ENCODE data around the gene ARHGEF12. TPM values are rescaled to one million over a fixed set of nuclear protein-coding genes. Genes with fewer than 3 reads are reported as not detected.

The ARHGEF12 gene
- total RNA-seq, 2 experiments from 2014 or later: 8.1 to 9.2 TPM

DNA sequence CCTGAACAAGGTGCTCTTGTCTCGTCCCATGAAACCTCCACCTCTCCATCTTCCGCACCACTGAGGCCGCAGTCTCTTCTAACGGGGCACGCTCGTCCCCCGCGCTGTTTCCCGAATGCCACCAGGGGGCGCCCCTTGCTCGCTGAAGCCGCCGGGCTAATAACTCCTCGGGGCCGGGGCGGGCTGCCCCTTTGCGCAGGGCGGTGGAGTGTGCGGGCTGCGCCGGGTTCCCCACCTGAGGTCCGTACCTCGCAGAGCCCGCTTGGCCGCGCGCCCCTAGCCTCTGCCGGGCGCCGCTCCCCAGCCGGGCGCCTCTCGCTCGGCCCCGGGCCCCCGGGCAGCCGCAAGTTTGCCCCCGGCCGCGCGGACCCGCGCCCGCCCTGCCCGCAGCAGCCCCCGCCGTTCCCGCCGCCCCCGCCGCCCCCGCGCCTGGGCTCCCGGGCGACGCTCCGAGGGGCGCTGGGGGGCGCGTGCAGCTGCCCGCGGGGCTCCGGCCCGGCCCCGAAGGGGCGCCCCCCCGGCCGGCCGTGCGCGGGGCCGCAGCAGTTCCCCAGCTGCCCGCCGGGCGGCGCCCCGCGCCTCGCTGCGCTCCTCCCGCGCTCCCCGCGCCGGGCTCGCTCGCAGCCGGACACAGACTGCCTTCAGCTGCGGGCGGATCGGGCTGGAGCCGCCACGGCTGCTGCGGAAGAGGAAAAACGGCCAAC lies 175.1 kb downstream of the ARHGEF12 start, which contains the start of gene GRIK4:
TSS of gene GRIK4 (plus strand) at position 633 of the 704 bp plus-strand sequence. CDS start 148,571 bp downstream, outside the sequence.
- Mint-ChIP-seq H3K36me3 (ENCODE audit: low read depth) (no peaks in the 10 kb centered on the region), H3K27me3 (peaks cover 47% of the 10 kb centered on the region), H3K27ac (no peak within 1 kb of the TSS), H3K4me1 (peaks cover 1% of the 10 kb centered on the region), H3K9me3 (no peaks in the 10 kb centered on the region), H3K4me3 (no peak within 1 kb of the TSS)
- ChIA-PET CTCF (interaction anchor here (0.5 to 2.4 kb wide), 3 partner anchors 30 to 174 kb away, joined by 3 to 11 read pairs (median 4); no protein-coding TSS in a partner anchor), POLR2A (no interaction called here)
- peak; percentile 73 for DNase-seq

GRCh38 chr11:120511820-120512738 lies 175.9 kb downstream of the ARHGEF12 start:
- Mint-ChIP-seq H3K9me3 (no peaks in the 10 kb centered on the region), H3K4me1 (peaks cover 1% of the 10 kb centered on the region), H3K27ac (no peak overlapping the region), H3K4me3 (no peak overlapping the region), H3K27me3 (peaks cover 52% of the 10 kb centered on the region), H3K36me3 (ENCODE audit: low read depth) (no peaks in the 10 kb centered on the region)
- ChIA-PET POLR2A (no interaction called here), CTCF (interaction anchor here (0.5 to 2.4 kb wide), 3 partner anchors 30 to 174 kb away, joined by 3 to 11 read pairs (median 4); no protein-coding TSS in a partner anchor)
- DNase-seq: no peak

- Mint-ChIP-seq H3K4me3 (no peak overlapping the region), H3K27ac (no peak overlapping the region), H3K9me3 (no peaks in the 10 kb centered on the region), H3K36me3 (ENCODE audit: low read depth) (no peaks in the 10 kb centered on the region), H3K27me3 (peaks cover 54% of the 10 kb centered on the region), H3K4me1 (peaks cover 1% of the 10 kb centered on the region)
- no peak for DNase-seq
- ChIA-PET CTCF (no interaction called here), POLR2A (no interaction called here)
Observed at GRCh38 chr11:120512739-120513435, 176.7 kb downstream of the ARHGEF12 start.

- Mint-ChIP-seq H3K27me3 (peaks cover 52% of the 10 kb centered on the region), H3K4me3 (no peak overlapping the region), H3K9me3 (no peaks in the 10 kb centered on the region), H3K36me3 (ENCODE audit: low read depth) (no peaks in the 10 kb centered on the region), H3K27ac (no peak overlapping the region), H3K4me1 (peaks cover 1% of the 10 kb centered on the region)
- ChIA-PET CTCF (no interaction called here), POLR2A (no interaction called here)
- DNase-seq: no peak
Observed at GRCh38 chr11:120513436-120514315, 177.5 kb downstream of the ARHGEF12 start.

DNA sequence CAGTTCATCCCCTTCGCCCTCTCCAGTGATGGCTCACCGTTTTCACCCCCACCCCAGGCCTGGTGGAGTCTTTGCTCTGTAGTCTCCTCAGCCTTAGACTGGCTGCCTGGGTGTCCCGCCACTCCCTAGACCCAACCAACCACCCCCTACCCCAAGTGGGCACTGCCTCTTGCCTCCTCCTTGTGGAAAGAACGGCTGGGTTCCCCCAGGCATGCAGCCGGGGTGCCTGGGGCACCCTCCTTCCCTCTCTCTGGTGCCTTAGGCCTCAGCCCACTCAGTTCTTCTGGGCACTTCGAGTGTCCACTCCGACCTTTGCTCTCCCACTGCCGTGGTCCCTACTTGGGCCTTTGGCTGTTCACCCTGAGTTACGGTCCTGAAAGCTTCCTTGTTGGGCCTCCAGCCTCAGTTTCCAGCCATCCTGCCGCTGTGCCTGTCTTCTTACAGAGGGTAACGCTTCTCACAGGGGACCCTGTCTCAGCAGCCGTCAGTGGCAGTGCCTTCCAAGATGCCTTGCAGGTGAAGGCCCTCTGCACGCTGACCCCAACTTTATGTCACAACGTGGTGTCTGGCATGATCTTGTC lies 178.4 kb downstream of the ARHGEF12 start:
- no peak for DNase-seq
- H3K27ac Mint-ChIP-seq: no peak overlapping the region
- H3K36me3 Mint-ChIP-seq (ENCODE audit: low read depth): no peaks in the 10 kb centered on the region
- H3K4me3 Mint-ChIP-seq: no peak overlapping the region
- ChIA-PET CTCF (no interaction called here), POLR2A (no interaction called here)
- H3K27me3 Mint-ChIP-seq: peaks cover 48% of the 10 kb centered on the region
- H3K9me3 Mint-ChIP-seq: no peaks in the 10 kb centered on the region
- H3K4me1 Mint-ChIP-seq: peaks cover 1% of the 10 kb centered on the region

DNA sequence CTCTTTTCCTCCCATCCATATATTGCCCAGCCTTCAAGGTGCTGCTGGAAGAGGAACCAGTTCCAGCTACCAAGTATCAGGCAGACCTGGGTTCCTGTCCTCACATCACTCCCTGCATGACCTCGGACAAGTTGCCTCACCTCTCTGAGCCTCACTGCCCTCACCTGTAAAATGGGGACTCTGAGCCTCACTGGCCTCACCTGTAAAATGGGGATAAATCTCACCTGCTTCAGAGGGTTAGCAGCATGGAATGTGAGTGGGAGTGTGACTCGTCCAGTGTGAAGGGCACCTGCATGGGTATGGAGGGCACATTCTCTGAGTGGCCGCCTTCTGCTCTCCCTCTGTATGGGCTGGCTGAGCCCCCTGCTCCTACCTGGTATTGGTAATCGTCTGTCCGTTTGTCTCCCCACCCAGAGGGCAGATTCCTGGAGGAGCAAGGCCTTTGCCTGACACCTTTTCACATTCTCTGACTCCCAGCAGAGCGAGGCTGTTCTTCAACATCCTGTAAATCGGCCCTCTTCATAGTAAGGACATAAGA lies 179.0 kb downstream of the ARHGEF12 start:
- Mint-ChIP-seq H3K27ac (no peak overlapping the region), H3K9me3 (no peaks in the 10 kb centered on the region), H3K27me3 (peaks cover 43% of the 10 kb centered on the region), H3K36me3 (ENCODE audit: low read depth) (no peaks in the 10 kb centered on the region), H3K4me3 (no peak overlapping the region), H3K4me1 (peaks cover 1% of the 10 kb centered on the region)
- ChIA-PET CTCF (no interaction called here), POLR2A (no interaction called here)
- no peak for DNase-seq

- Mint-ChIP-seq H3K36me3 (ENCODE audit: low read depth) (no peaks in the 10 kb centered on the region), H3K27me3 (peaks cover 35% of the 10 kb centered on the region), H3K27ac (no peak overlapping the region), H3K4me3 (no peak overlapping the region), H3K4me1 (no peaks in the 10 kb centered on the region), H3K9me3 (no peaks in the 10 kb centered on the region)
- DNase-seq: no peak
- ChIA-PET POLR2A (no interaction called here), CTCF (no interaction called here)
Observed at GRCh38 chr11:120516461-120517389, 180.5 kb downstream of the ARHGEF12 start.

- Mint-ChIP-seq H3K4me1 (no peaks in the 10 kb centered on the region), H3K27ac (no peak overlapping the region), H3K4me3 (no peak overlapping the region), H3K9me3 (no peaks in the 10 kb centered on the region), H3K27me3 (peaks cover 33% of the 10 kb centered on the region), H3K36me3 (ENCODE audit: low read depth) (no peaks in the 10 kb centered on the region)
- ChIA-PET CTCF (no interaction called here), POLR2A (no interaction called here)
- DNase-seq: no peak
Observed at GRCh38 chr11:120517390-120517761, 181.2 kb downstream of the ARHGEF12 start.

DNA sequence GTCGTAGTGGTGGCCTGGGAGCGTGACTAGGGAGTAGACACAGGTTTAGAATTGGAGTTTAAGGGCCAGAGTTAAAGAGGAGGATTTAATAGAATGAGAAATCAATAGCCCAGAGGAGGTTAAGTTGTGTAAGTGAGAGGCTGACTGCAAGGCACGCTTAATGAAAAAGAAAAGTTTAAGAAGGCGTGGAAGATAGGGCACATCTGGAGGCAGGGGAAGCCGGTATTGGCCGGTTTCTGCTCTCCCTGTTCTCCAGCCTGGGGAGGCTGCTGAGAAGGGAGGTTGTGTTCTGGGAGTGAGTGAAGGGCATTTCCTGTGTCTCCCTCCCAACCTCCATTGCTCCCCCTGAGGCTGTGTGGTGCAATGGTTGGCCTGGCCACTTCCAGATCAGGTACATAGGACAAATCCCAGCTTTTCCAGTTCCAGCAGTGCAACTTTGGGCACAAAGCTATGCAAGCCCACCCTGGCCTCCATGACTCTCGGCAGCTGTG lies 181.6 kb downstream of the ARHGEF12 start:
- ChIA-PET CTCF (no interaction called here), POLR2A (no interaction called here)
- Mint-ChIP-seq H3K27ac (no peak overlapping the region), H3K36me3 (ENCODE audit: low read depth) (no peaks in the 10 kb centered on the region), H3K4me1 (no peaks in the 10 kb centered on the region), H3K27me3 (peaks cover 31% of the 10 kb centered on the region), H3K4me3 (no peak overlapping the region), H3K9me3 (no peaks in the 10 kb centered on the region)
- no peak for DNase-seq

- peaks cover 26% of the 10 kb centered on the region for H3K27me3 Mint-ChIP-seq
Observed at GRCh38 chr11:120518356-120518755, 182.1 kb downstream of the ARHGEF12 start.

GRCh38 chr11:120519474-120519873 lies 183.3 kb downstream of the ARHGEF12 start:
- no peaks in the 10 kb centered on the region for H3K9me3 Mint-ChIP-seq
- no peak overlapping the region for H3K27ac Mint-ChIP-seq
- H3K4me1 Mint-ChIP-seq: no peaks in the 10 kb centered on the region
- POLR2A ChIA-PET: no interaction called here
- peaks cover 17% of the 10 kb centered on the region for H3K27me3 Mint-ChIP-seq
- DNase-seq: no peak
- CTCF ChIA-PET: no interaction called here
- H3K36me3 Mint-ChIP-seq (ENCODE audit: low read depth): no peaks in the 10 kb centered on the region
- no peak overlapping the region for H3K4me3 Mint-ChIP-seq

More at GRCh38 chr11:120518356-120518755, 182.1 kb downstream of the ARHGEF12 start:
- no peak overlapping the region for H3K4me3 Mint-ChIP-seq
- no peak overlapping the region for H3K27ac Mint-ChIP-seq
- ChIA-PET CTCF (no interaction called here), POLR2A (no interaction called here)
- no peaks in the 10 kb centered on the region for H3K36me3 Mint-ChIP-seq (ENCODE audit: low read depth)
- DNase-seq: no peak
- no peaks in the 10 kb centered on the region for H3K4me1 Mint-ChIP-seq
- no peaks in the 10 kb centered on the region for H3K9me3 Mint-ChIP-seq

All from activated CD4-positive, alpha-beta T cell treated with anti-CD3 and anti-CD28 coated beads, Interleukin-2, amount 10 ng/mL, durations not matched to agents 7 days and 5 days (primary cell).